KMS-11 (cell line): ENCODE results near the gene EDA.
"Not testable (repeated sequence)": the region's sequence is repeated elsewhere in the genome, so short reads cannot be mapped to it uniquely, and the experiment has no call there.

ENCODE experiments used
- H2AFZ ChIP-seq: fragments of 200-600 bp; sonication (generic); 2 replicates; pipeline ENCODE4 v1.6.1; 2016; ENCODE audit warnings: antibody characterized with exemption, mixed run types, low read depth
- H3K27ac ChIP-seq: fragments of 200-600 bp; sonication (generic); 2 replicates; pipeline ENCODE4 v1.6.1; 2016; ENCODE audit warnings: mild to moderate bottlenecking, mixed run types
- H3K27me3 ChIP-seq: fragments of 200-600 bp; sonication (generic); 2 replicates; pipeline ENCODE4 v1.6.1; 2017; ENCODE audit warnings: mild to moderate bottlenecking, low read depth, mixed run types, moderate library complexity; ENCODE audit not compliant: insufficient read depth
- H3K36me3 ChIP-seq: fragments of 200-600 bp; sonication (generic); 2 replicates; pipeline ENCODE4 v1.6.1; 2017; ENCODE audit warnings: mild to moderate bottlenecking, mixed run types; ENCODE audit not compliant: insufficient read depth
- H3K4me1 ChIP-seq: fragments of 200-600 bp; sonication (generic); 2 replicates; pipeline ENCODE4 v1.6.1; 2016; ENCODE audit warnings: mild to moderate bottlenecking, low read depth, mixed run types; ENCODE audit not compliant: poor library complexity, severe bottlenecking
- H3K4me2 ChIP-seq: fragments of 200-600 bp; sonication (generic); 2 replicates; pipeline ENCODE4 v1.7.0; 2016; ENCODE audit warnings: mild to moderate bottlenecking, mixed run types
- H3K4me3 ChIP-seq: fragments of 200-600 bp; sonication (generic); IDR thresholded peaks from 2 replicates; pipeline ENCODE4 v1.6.1; 2017; ENCODE audit warnings: low read depth, low read length, mixed read lengths; ENCODE audit not compliant: insufficient read depth
- H3K79me2 ChIP-seq: fragments of 200-600 bp; sonication (generic); 2 replicates; pipeline ENCODE4 v1.6.1; 2016; ENCODE audit warnings: low read depth, mixed run types; ENCODE audit not compliant: insufficient read depth
- H3K9ac ChIP-seq: fragments of 200-600 bp; sonication (generic); 2 replicates; pipeline ENCODE4 v1.6.1; 2016; ENCODE audit warnings: mild to moderate bottlenecking, mixed run types
- H4K20me1 ChIP-seq: fragments of 200-600 bp; sonication (generic); 2 replicates; pipeline ENCODE4 v1.6.1; 2016; ENCODE audit warnings: mild to moderate bottlenecking, mixed run types; ENCODE audit not compliant: insufficient read depth
- TF ChIP-seq, protein P1 (sequence below): fragments of 200-600 bp; sonication (generic); conservative IDR thresholded peaks from 2 replicates; pipeline ENCODE4 v1.6.1; 2017; ENCODE audit warnings: low read depth, mild to moderate bottlenecking, antibody characterized with exemption, low read length, moderate library complexity, mixed read lengths

The EDA gene

GRCh38 chrX:69995362-69996112, 379.6 kb downstream of the EDA start:
- Histone ChIP-seq H3K4me1 (no peaks in the 10 kb centered on the region), H3K9ac (no peak overlapping the region), H3K27me3 (no peaks in the 10 kb centered on the region), H4K20me1 (no peaks in the 10 kb centered on the region), H3K4me3 (no peak overlapping the region), H3K4me2 (no peak overlapping the region), H3K79me2 (no peaks in the 10 kb centered on the region), H3K27ac (no peak overlapping the region), H3K36me3 (no peaks in the 10 kb centered on the region), H2AFZ (no peak overlapping the region)
- TF ChIP-seq, protein P1, sequence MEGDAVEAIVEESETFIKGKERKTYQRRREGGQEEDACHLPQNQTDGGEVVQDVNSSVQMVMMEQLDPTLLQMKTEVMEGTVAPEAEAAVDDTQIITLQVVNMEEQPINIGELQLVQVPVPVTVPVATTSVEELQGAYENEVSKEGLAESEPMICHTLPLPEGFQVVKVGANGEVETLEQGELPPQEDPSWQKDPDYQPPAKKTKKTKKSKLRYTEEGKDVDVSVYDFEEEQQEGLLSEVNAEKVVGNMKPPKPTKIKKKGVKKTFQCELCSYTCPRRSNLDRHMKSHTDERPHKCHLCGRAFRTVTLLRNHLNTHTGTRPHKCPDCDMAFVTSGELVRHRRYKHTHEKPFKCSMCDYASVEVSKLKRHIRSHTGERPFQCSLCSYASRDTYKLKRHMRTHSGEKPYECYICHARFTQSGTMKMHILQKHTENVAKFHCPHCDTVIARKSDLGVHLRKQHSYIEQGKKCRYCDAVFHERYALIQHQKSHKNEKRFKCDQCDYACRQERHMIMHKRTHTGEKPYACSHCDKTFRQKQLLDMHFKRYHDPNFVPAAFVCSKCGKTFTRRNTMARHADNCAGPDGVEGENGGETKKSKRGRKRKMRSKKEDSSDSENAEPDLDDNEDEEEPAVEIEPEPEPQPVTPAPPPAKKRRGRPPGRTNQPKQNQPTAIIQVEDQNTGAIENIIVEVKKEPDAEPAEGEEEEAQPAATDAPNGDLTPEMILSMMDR = no peak

GRCh38 chrX:69996113-69996468, 380.2 kb downstream of the EDA start:
- TF ChIP-seq, protein P1 = no peak
- H3K36me3 ChIP-seq = no peaks in the 10 kb centered on the region
- no peak overlapping the region for H3K27ac ChIP-seq
- H3K9ac ChIP-seq = no peak overlapping the region
- no peaks in the 10 kb centered on the region for H3K27me3 ChIP-seq
- H3K4me3 ChIP-seq = no peak overlapping the region
- no peaks in the 10 kb centered on the region for H4K20me1 ChIP-seq
- H3K79me2 ChIP-seq = no peaks in the 10 kb centered on the region
- H3K4me1 ChIP-seq = no peaks in the 10 kb centered on the region
- H2AFZ ChIP-seq = no peak overlapping the region
- no peak overlapping the region for H3K4me2 ChIP-seq

- not testable (repeated sequence) for H3K79me2 ChIP-seq, H3K9ac ChIP-seq, H2AFZ ChIP-seq, H3K36me3 ChIP-seq, H3K27me3 ChIP-seq, H4K20me1 ChIP-seq, H3K4me1 ChIP-seq, H3K4me2 ChIP-seq, H3K4me3 ChIP-seq, H3K27ac ChIP-seq
Observed at GRCh38 chrX:69998299-69998698, 382.4 kb downstream of the EDA start.

- Histone ChIP-seq H3K4me3 (no peak overlapping the region), H3K4me2 (no peak overlapping the region), H3K9ac (no peak overlapping the region), H4K20me1 (no peaks in the 10 kb centered on the region), H3K27ac (no peak overlapping the region), H3K36me3 (no peaks in the 10 kb centered on the region), H3K4me1 (no peaks in the 10 kb centered on the region), H3K27me3 (no peaks in the 10 kb centered on the region), H3K79me2 (no peaks in the 10 kb centered on the region), H2AFZ (no peak overlapping the region)
- TF ChIP-seq, protein P1 = no peak
Observed at GRCh38 chrX:70001269-70001668, 385.4 kb downstream of the EDA start.

DNA sequence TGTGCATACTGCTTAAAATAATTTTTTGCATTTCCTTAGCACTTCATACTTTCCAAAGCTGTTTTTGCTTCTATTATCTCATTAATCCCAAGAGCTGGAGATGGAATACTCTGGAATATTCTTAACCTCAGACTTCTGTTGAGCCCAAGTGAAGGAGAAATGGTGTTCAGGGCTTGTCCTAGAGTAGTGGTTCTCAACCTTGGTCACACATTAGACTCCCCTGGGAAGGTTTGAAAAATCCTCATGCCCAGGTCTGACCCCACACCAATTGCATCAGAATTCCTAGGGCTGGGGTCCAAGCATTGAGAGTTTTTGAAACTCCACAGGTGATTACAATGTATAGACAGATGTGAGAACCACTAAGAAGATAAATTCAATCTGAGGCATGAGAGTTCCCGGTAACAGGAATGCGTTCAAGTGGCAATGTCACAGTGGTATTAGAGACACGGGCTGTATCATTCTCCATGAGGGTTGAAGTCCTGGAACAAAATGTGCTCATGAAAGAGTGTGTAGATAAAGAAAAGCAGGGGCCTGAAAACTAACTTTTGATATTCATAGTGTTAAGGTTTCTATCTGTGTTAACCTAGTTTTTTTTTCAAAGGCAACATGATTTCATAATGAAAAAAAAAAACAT, 385.9 kb downstream of the EDA start:
- Histone ChIP-seq H3K79me2 (no peaks in the 10 kb centered on the region), H3K27me3 (no peaks in the 10 kb centered on the region), H4K20me1 (no peaks in the 10 kb centered on the region), H2AFZ (no peak overlapping the region), H3K4me2 (no peak overlapping the region), H3K4me3 (no peak overlapping the region), H3K36me3 (no peaks in the 10 kb centered on the region), H3K4me1 (no peaks in the 10 kb centered on the region), H3K9ac (no peak overlapping the region), H3K27ac (no peak overlapping the region)
- TF ChIP-seq, protein P1 = no peak
